ENCODE measurements around the gene DCST1. TPM values are rescaled to one million over a fixed set of nuclear protein-coding genes. Genes with fewer than 3 reads are reported as not detected.
A peak's percentile ranks its signal among the peaks of the same experiment; 100 is the strongest.

Gene DCST1
- total and polyA plus RNA-seq, 2 donors (not counting 1 experiment from before 2014, with no cell fraction given) = 0.22 TPM; not detected in 1

DNA sequence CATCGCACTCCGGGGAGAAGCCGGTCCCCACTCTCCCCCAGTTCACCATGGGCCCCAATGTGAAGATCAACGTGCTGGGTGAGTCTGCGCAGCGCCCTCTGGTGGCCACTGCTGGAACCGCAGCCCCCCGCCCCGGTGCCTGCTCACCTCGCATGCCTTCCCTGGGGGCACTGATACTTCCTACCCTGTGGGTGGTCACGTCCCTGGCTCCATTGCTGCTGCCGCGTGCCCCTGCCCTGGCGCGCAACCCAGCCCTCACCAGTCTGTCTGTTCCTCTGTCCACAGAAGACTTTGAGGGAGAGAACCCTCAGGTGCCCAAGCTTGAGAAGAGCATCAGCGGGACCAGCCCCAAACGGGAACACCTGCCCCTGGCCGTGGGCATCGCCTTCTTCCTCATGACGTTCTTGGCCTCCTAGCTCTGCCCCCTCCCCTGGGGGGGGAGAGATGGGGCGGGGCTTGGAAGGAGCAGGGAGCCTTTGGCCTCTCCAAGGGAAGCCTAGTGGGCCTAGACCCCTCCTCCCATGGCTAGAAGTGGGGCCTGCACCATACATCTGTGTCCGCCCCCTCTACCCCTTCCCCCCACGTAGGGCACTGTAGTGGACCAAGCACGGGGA is 52.6 kb downstream of the DCST1 start:
- peaks cover 42% of the 10 kb centered on the region for H3K4me1 Mint-ChIP-seq
- intact Hi-C loops (cut with micrococcal nuclease) = loop anchor here (5.0 kb wide), 1 partner anchor 191 kb away; the partner anchor contains the start of gene HCN3
- H3K9ac ChIP-seq (ENCODE audit: low read length) = peak overlapping the region; percentile 85

More for the DNA sequence above, 52.6 kb downstream of the DCST1 start:
- ChIA-PET CTCF (interaction anchor here (0.9 to 5.5 kb wide), 15 partner anchors 9 to 606 kb away, joined by 4 to 184 read pairs (median 21); partner anchors contain the start of genes ADAM15, EFNA4, KRTCAP2 and SLC50A1), POLR2A (interaction anchor here (0.7 to 1.5 kb wide), 3 partner anchors 35 to 87 kb away, joined by 3 to 6 read pairs (median 3); partner anchors contain the start of genes ADAM15 and KRTCAP2)
- peak overlapping the region; percentile 91 for H3K4me3 Mint-ChIP-seq
- DNase-seq (peak; percentile 89), ATAC-seq (ENCODE audit: low read depth) (peak; percentile 12)
- H3K27ac ChIP-seq (ENCODE audit: low read length in 2 of 2) = no peak overlapping the region
- H3K27ac Mint-ChIP-seq = peak overlapping the region; percentile 86
- H3K4me3 ChIP-seq (ENCODE audit: control extremely low read depth in 1 of 5, extremely low read depth in 1 of 5, insufficient read depth in 1 of 5, low read depth in 2 of 5, low read length in 4 of 5) = peak overlapping the region in 4 of 5 experiments; percentile 64 to 80 (median 76)
- H3K4me2 ChIP-seq (replicated peaks; ENCODE audit: low read depth, low read length, poor library complexity, severe bottlenecking) = peak overlapping the region; percentile 98
- peaks cover 48 to 51% of the 10 kb centered on the region in 2 donors for H3K4me1 ChIP-seq (ENCODE audit: control insufficient read depth in 2 of 2, insufficient read depth in 2 of 2, low read length in 2 of 2)
- H4K20me1 ChIP-seq (ENCODE audit: control insufficient read depth, insufficient read depth, low read length, poor library complexity, severe bottlenecking) = peaks cover 32% of the 10 kb centered on the region
- H3K36me3 ChIP-seq (replicated peaks in 1 of 2; ENCODE audit: control extremely low read depth in 1 of 2, control insufficient read depth in 1 of 2, extremely low read depth in 1 of 2, insufficient read depth in 2 of 2, low read length in 1 of 2) = no peaks in the 10 kb centered on the region
- H3K9me3 Mint-ChIP-seq (ENCODE audit: insufficient read depth) = no peaks in the 10 kb centered on the region
- peaks cover 27% of the 10 kb centered on the region for H3K27me3 Mint-ChIP-seq
- H3K27me3 ChIP-seq (replicated peaks in 1 of 4; ENCODE audit: control extremely low read depth in 1 of 4, control insufficient read depth in 3 of 4, insufficient read depth in 4 of 4, low read length in 3 of 4) = peaks cover 0 to 37% (median 29%) of the 10 kb centered on the region in 4 experiments
- H3K79me2 ChIP-seq (ENCODE audit: control insufficient read depth, insufficient read depth, low read length) = no peaks in the 10 kb centered on the region
- WGBS (ENCODE audit: insufficient coverage) = 11% methylated on average over 16 of the region's 24 CpGs
- H2AFZ ChIP-seq (ENCODE audit: insufficient read depth, low read depth, low read length, poor library complexity, severe bottlenecking) = peak overlapping the region; percentile 92
- no peak for TF ChIP-seq EZH2 (IDR thresholded peaks at IDR 0.05; ENCODE audit: borderline replicate concordance, insufficient read depth, low read depth, low read length, poor library complexity, severe bottlenecking)
- TF ChIP-seq, protein P1, sequence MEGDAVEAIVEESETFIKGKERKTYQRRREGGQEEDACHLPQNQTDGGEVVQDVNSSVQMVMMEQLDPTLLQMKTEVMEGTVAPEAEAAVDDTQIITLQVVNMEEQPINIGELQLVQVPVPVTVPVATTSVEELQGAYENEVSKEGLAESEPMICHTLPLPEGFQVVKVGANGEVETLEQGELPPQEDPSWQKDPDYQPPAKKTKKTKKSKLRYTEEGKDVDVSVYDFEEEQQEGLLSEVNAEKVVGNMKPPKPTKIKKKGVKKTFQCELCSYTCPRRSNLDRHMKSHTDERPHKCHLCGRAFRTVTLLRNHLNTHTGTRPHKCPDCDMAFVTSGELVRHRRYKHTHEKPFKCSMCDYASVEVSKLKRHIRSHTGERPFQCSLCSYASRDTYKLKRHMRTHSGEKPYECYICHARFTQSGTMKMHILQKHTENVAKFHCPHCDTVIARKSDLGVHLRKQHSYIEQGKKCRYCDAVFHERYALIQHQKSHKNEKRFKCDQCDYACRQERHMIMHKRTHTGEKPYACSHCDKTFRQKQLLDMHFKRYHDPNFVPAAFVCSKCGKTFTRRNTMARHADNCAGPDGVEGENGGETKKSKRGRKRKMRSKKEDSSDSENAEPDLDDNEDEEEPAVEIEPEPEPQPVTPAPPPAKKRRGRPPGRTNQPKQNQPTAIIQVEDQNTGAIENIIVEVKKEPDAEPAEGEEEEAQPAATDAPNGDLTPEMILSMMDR (IDR thresholded peaks at IDR 0.05) = peak; percentile 98
- H3K9me3 ChIP-seq (ENCODE audit: control extremely low read depth in 1 of 3, control insufficient read depth in 2 of 3, insufficient read depth in 1 of 3, low read length in 2 of 3) = peaks cover 0 to 18% (median 0%) of the 10 kb centered on the region in 3 donors

Data from B cell (primary cell).